HepG2 (cell line): ENCODE data around the gene LAMA5. TPM values are rescaled to one million over a fixed set of nuclear protein-coding genes. Genes with fewer than 3 reads are reported as not detected.

Source experiments
- CCDC6 ChIP-seq: sonication (generic); formaldehyde crosslinking; IDR thresholded peaks from 2 replicates; pipeline ENCODE4 v1.8.1; 2022; ENCODE audit warnings: mild to moderate bottlenecking, missing genetic modification reagents, moderate library complexity
- KLF16 ChIP-seq, 2 experiments: sonication (generic) in 1 of 2; formaldehyde crosslinking in 1 of 2; IDR thresholded peaks; 2 replicates each; pipeline versions ENCODE4 v1.6.1 to v1.8.0; 2016 to 2023; ENCODE audit warnings: missing genetic modification reagents in 2 of 2, missing compliant biosample characterization in 1 of 2
- MED1 ChIP-seq: sonication (generic); formaldehyde crosslinking; IDR thresholded peaks from 2 replicates; pipeline ENCODE4 v1.4.0; 2020; ENCODE audit warnings: missing genetic modification reagents
- MTERF4 ChIP-seq: sonication (generic); formaldehyde crosslinking; IDR thresholded peaks from 2 replicates; pipeline ENCODE4 v1.8.0; 2023; ENCODE audit warnings: mild to moderate bottlenecking, missing genetic modification reagents
- MXD3 ChIP-seq: IDR thresholded peaks from 2 replicates; pipeline ENCODE4 v1.6.1; 2016; ENCODE audit warnings: mild to moderate bottlenecking, missing biosample characterization, missing genetic modification reagents
- MYPOP ChIP-seq: sonication (generic); formaldehyde crosslinking; IDR thresholded peaks from 2 replicates; pipeline ENCODE4 v1.8.1; 2023; ENCODE audit warnings: mild to moderate bottlenecking, moderate library complexity, missing genetic modification reagents
- MZF1 ChIP-seq: sonication (generic); formaldehyde crosslinking; IDR thresholded peaks from 2 replicates; pipeline ENCODE4 v1.8.1; 2023; ENCODE audit warnings: mild to moderate bottlenecking, missing genetic modification reagents, borderline replicate concordance
- NONO ChIP-seq, 2 experiments: fragments of 450-650 bp in 1 of 2; sonication (generic) in 1 of 2; formaldehyde crosslinking in 1 of 2; IDR thresholded peaks in 1 of 2; conservative IDR thresholded peaks in 1 of 2; 2 replicates each; pipeline versions ENCODE4 v1.6.1 to v1.8.0; 2017 to 2022; ENCODE audit warnings: mild to moderate bottlenecking in 1 of 2, missing genetic modification reagents in 1 of 2, moderate library complexity in 1 of 2
- NR2C2 ChIP-seq: sonication (generic); formaldehyde crosslinking; IDR thresholded peaks from 2 replicates; pipeline ENCODE4 v1.4.0; 2020; ENCODE audit warnings: missing genetic modification reagents, mild to moderate bottlenecking, moderate library complexity, borderline replicate concordance
- ONECUT2 ChIP-seq: sonication (generic); formaldehyde crosslinking; IDR thresholded peaks from 2 replicates; pipeline ENCODE4 v1.4.0; 2020; ENCODE audit warnings: missing genetic modification reagents
- PAX8 ChIP-seq: sonication (generic); formaldehyde crosslinking; IDR thresholded peaks from 2 replicates; pipeline ENCODE4 v1.8.0; 2022; ENCODE audit warnings: mild to moderate bottlenecking, missing genetic modification reagents, borderline replicate concordance
- REPIN1 ChIP-seq: sonication (generic); formaldehyde crosslinking; IDR thresholded peaks from 2 replicates; pipeline ENCODE4 v1.8.0; 2022; ENCODE audit warnings: missing genetic modification reagents, low read depth, mild to moderate bottlenecking, borderline replicate concordance
- SIN3A ChIP-seq: IDR thresholded peaks from 2 replicates; pipeline ENCODE4 v1.6.1; 2011; ENCODE audit warnings: low read depth, mild to moderate bottlenecking, control low read depth, low read length, borderline replicate concordance
- TFDP1 ChIP-seq: IDR thresholded peaks from 2 replicates; pipeline ENCODE4 v1.6.1; 2016; ENCODE audit warnings: missing compliant biosample characterization, missing genetic modification reagents, borderline replicate concordance
- ZFAT ChIP-seq: sonication (generic); formaldehyde crosslinking; conservative IDR thresholded peaks from 2 replicates; pipeline ENCODE4 v1.8.1; 2023; ENCODE audit warnings: missing genetic modification reagents, inconsistent platforms
- ZNF10 ChIP-seq: sonication (generic); formaldehyde crosslinking; IDR thresholded peaks from 2 replicates; pipeline ENCODE4 v1.4.0; 2020; ENCODE audit warnings: mild to moderate bottlenecking, low read depth, missing genetic modification reagents, borderline replicate concordance
- ZNF276 ChIP-seq: sonication (generic); formaldehyde crosslinking; IDR thresholded peaks from 2 replicates; pipeline ENCODE4 v1.4.0; 2020; ENCODE audit warnings: mild to moderate bottlenecking, low read depth, missing genetic modification reagents
- ZNF331 ChIP-seq: sonication (generic); formaldehyde crosslinking; IDR thresholded peaks from 2 replicates; pipeline ENCODE4 v1.4.0; 2020; ENCODE audit warnings: missing genetic modification reagents
- ZNF362 ChIP-seq: sonication (generic); formaldehyde crosslinking; IDR thresholded peaks from 2 replicates; pipeline ENCODE4 v1.4.0; 2020; ENCODE audit warnings: missing genetic modification reagents, mild to moderate bottlenecking, borderline replicate concordance
- ZNF777 ChIP-seq: sonication (generic); formaldehyde crosslinking; IDR thresholded peaks from 2 replicates; pipeline ENCODE4 v1.4.0; 2020; ENCODE audit warnings: missing genetic modification reagents
- polyA plus RNA-seq, 8 experiments: library from polyadenylated mRNA; depleted of rRNA in 3 of 8; stranded (reverse) in 7 of 8; unstranded in 1 of 8; fragments of >200 nt; fragmentation: Illumina TruSeq in 4 of 8; extraction: Trizol in 4 of 8; gene quantifications; 2 replicates each; pipeline versions ENCODE4 v1.2.1 to v1.2.3, GENCODE V29; 2011 to 2016; ENCODE audit warnings: low read depth in 4 of 8, missing spikeins in 1 of 8, mixed read lengths in 1 of 8; ENCODE audit not compliant: insufficient read depth in 1 of 8
- total RNA-seq, 5 experiments: library from RNA; depleted of rRNA; stranded (reverse); fragments of >200 nt; fragmentation: Illumina TruSeq; extraction: Trizol; gene quantifications; 2 replicates each; pipeline ENCODE4 v1.2.3, GENCODE V29; 2016; ENCODE audit warnings: low read depth in 1 of 5

Gene LAMA5
- total and polyA plus RNA-seq, 2 of the 13 experiments (the other 11 are each of a cell fraction or from before 2014, with no cell fraction given): 21.0 to 44.7 TPM

GRCh38 chr20:62303340-62304226, 63.5 kb downstream of the LAMA5 start (continued):
- TF ChIP-seq ZNF362 (CRISPR knock-in tag): no peak
- 0 out of 2 replicates have a peak, but pooled peaks have one; percentile 65 for TF ChIP-seq MYPOP (CRISPR knock-in tag)
- peak; percentile 51; the same call in 1 of the 2 replicates for TF ChIP-seq MXD3
- TF ChIP-seq KLF16 (CRISPR knock-in tag; IDR thresholded peaks at IDR 0.05): peak in 1 of 2 experiments; percentile 47; a peak in 1 of 4 replicates
- TF ChIP-seq MED1: peak; percentile 28; the same call in 1 of the 2 replicates
- TF ChIP-seq MZF1 (CRISPR knock-in tag): peak; percentile 68; the same call in 1 of the 2 replicates
- TF ChIP-seq ZNF10 (CRISPR knock-in tag): peak; percentile 43; the same call in 1 of the 2 replicates
- no peak for TF ChIP-seq NONO (IDR thresholded peaks at IDR 0.05)
- peak; percentile 30; the same call in 1 of the 2 replicates for TF ChIP-seq NONO (CRISPR knock-in tag; conservative IDR thresholded peaks at IDR 0.05)
- no peak for TF ChIP-seq ZNF276 (CRISPR knock-in tag)
- TF ChIP-seq PAX8 (CRISPR knock-in tag): 0 out of 2 replicates have a peak, but pooled peaks have one; percentile 68
- 0 out of 2 replicates have a peak, but pooled peaks have one; percentile 74 for TF ChIP-seq ZFAT (CRISPR knock-in tag)
- no peak; the same call in 1 of the 2 replicates for TF ChIP-seq NR2C2 (CRISPR knock-in tag)
- TF ChIP-seq ZNF777 (CRISPR knock-in tag): peak; percentile 54; the same call in 1 of the 2 replicates
- TF ChIP-seq CCDC6: peak; percentile 65; the same call in 1 of the 2 replicates
- TF ChIP-seq SIN3A: peak; percentile 95
- no peak for TF ChIP-seq TFDP1
- 0 out of 2 replicates have a peak, but pooled peaks have one; percentile 2 for TF ChIP-seq ZNF331 (CRISPR knock-in tag)
- no peak for TF ChIP-seq ONECUT2 (CRISPR knock-in tag)
- TF ChIP-seq REPIN1 (CRISPR knock-in tag): 0 out of 2 replicates have a peak, but pooled peaks have one; percentile 8
- TF ChIP-seq MTERF4 (CRISPR knock-in tag): peak; percentile 43; the same call in 1 of the 2 replicates
